RKO (cell line): ENCODE measurements around the gene ZBTB9.

ENCODE experiments used
- DNase-seq: peaks from one replicate; pipeline ENCODE4 v3.0.0-alpha.2; 2016; ENCODE audit warnings: low spot score

The ZBTB9 gene

DNA sequence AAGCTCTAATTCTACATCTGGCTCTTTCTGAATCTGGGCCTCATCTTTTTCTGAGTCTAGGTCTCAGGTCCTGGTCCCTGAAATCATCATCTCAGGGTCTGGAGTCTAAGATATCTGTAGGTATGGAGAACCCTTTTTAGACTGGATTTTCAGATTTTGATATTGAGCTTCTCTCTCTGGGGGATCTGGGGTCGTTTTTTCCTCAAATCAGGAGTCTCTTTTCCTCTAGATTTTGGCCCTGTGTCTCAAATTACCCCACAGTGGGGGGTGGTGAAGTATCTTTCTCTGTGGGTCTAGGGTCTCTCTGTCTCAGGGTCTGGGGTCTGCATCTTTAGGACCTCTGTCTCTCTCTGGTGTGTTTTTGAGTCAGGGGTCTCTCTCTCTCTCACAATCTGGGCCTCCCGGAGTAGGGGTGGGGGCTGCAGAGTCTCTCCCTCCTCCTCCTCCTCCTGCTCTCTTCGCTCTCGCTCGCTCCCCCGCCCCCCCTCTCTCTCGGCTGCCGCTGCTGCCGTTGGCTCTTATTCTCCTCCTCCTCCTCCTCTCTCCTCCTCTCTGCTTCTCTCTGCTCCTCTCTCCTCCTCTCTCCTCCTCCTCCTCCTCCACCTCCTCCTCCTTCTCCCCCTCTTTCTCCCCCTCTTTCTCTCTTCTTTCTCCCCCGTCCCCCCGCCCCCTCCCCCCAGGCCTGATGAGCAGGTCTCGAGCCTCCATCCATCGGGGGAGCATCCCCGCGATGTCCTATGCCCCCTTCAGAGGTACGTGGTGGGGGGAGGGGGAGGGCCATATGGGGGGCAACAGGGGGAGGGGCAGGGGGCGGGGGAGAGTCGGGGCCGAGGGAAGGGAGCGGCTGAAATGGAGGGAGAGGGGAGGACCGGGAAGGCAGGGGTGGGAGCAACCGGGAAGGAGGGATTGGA, 34.5 kb upstream of the ZBTB9 start, which contains the start of gene SYNGAP1:
Gene SYNGAP1, plus strand, starts transcription at position 486 of the 911 bp plus-strand sequence. Its CDS starts 200 bp downstream, at position 686.
- DNase-seq = no peak

DNA sequence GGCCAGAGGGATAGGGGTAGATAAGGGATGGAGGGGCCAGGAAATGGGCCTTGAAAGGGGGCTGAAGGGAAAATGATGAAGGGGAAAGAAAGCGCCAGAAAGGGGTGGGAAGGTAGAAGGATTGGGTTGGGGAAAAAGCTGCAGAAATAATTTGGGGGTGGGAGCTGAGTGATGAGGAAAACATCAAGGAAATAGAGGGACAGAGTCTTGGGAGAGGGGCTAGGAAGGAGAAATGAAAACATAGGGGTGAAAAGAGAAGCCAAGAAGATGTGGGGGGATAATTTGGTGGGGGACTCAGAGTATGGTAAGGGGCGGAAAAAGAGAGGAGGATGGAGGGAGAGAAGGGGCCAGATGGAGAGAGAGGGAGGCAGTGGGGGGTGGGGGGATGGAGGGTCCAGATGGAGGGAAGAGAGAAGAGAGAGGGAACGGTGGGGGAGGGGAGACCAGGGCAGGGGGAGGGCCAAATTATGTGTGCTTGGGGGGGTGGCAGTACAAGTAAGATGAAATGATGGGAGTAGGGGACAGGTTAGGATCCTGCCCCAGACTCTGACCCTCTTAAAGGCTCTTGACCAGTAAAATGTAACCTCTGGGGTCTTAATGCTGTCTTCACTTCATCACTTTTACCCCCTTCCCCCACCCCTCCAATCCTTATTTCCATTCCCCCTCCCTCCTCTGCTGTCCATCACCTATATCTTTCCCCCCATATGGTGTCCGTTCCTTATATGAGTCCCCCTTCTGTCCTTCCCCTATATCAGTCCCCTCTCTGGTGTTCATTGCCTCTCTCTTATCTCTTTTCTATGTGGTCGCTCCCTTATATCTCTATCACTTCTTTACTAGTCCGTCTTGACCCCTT, 33.7 kb upstream of the ZBTB9 start:
- DNase-seq = no peak

DNA sequence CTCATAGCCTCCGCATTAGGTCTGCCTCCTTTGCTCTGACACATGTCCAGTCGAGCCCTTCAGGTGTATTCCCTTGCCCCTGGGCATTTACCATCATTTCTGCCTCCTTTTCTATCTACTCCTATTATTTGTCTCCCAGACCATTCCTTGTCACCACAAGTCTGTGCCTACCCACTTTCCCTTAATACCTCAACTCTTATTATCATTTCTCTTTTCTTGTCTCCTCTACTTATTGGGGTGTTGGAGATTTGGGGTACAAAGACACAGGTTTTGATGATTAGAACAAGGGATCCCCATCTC, 33.1 kb upstream of the ZBTB9 start:
- DNase-seq = no peak

DNA sequence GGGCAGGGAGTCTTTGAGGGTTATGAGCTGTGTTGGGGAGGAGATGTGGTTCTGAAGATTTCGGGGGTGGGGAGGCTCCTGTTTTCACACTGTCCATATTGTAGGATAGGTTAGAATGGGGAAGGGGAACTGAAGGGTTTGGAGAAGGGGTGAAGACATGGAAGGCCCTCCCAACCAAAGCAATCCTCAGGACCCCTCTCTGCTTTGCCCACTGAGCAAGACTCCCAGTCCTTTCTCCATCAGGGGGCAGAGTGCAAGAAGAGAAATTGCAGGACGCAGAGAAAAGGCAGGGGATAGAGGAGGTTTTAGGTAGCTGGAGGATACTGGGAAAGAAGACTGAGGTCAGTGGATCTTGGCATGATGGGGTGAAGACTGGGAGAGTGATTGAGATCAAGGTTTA, 30.6 kb upstream of the ZBTB9 start:
- no peak for DNase-seq

GRCh38 chr6:33424855-33425667, 29.3 kb upstream of the ZBTB9 start:
- no peak for DNase-seq

GRCh38 chr6:33425668-33426577, 28.5 kb upstream of the ZBTB9 start:
- DNase-seq = peak; percentile 85

DNA sequence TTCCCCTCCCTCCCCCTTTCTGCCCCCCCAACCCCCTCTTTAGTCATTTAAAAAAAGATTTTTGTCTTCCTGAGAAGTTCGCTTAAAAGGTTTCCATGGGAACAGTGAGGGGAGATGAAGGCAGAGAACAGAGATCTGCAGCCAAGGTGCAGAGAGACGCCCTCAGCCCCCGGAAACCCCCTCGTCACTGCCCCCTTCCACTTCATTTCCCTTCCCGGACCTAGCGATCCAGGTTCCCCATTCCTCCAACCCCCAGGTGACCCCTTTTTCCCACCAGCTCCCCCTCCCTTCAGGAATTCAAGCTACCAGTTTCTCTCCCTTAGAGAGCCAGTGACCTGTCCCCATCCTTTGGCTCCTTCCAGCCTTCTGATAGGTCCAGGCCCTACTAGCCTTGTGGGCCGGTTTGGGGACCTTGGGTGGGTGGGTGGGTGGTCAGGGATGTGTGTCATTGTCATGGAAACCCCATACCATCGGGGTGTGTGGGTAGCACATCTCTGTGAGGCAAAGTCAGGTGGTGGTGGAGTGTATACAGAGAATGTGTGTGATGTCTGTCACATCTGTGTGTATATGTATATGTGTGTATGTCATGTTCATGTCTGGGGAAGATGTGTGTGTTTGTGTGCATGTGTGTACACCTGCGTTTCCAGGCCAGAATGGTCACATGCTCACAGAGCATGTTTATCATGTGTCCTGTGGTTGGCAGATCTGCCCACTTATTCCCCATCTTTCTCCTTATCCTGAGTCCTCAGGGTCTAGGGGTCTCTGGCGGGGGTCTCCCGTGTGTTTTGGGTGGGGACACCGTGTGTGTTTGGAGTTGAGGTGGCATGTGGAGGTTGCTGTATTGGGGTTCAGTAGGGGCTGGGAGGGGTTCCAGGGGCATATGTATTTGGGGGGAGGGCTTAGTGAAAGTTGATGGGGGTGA, 27.5 kb upstream of the ZBTB9 start:
- peak; percentile 55 for DNase-seq

- no peak for DNase-seq
These were observed 26.7 kb upstream of the ZBTB9 start for GRCh38 chr6:33427585-33428223.

DNA sequence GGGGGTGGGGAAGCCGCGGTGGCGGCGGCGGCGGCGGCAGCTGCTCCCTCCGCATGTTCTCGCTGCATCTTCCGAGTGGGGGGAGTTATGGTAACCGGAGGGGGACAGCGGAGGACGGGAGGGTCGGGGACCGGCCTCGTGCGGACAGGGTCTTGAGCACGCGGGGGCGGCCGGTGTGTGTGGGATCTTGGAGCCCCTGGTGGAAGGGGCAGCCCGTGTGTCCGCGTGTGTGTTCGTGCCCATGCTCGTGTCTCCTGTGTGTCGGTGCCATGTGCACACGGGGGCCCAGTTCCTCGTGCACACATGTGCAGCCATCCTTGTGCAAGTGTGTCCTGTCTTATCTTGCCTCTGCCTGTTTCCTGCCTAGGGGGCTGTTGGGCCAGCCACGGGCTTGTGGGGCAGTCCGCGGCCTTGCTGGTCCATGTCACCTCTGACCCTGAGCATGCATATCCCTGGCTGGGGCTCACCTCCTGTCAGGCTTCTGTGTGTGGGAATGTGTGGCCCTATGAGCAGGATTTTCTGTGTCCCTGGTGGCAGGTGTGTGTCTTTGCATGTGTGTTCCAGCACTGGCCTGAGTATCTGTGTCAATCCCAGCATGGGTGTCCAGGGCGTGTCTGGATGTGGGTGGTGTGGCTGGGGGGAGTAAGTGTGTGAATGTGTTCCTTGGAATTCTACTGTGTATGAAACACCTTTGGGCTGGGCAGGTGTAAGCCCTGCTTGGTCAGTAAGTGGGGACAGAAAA, 26.0 kb upstream of the ZBTB9 start:
- DNase-seq = peak; percentile 75

DNA sequence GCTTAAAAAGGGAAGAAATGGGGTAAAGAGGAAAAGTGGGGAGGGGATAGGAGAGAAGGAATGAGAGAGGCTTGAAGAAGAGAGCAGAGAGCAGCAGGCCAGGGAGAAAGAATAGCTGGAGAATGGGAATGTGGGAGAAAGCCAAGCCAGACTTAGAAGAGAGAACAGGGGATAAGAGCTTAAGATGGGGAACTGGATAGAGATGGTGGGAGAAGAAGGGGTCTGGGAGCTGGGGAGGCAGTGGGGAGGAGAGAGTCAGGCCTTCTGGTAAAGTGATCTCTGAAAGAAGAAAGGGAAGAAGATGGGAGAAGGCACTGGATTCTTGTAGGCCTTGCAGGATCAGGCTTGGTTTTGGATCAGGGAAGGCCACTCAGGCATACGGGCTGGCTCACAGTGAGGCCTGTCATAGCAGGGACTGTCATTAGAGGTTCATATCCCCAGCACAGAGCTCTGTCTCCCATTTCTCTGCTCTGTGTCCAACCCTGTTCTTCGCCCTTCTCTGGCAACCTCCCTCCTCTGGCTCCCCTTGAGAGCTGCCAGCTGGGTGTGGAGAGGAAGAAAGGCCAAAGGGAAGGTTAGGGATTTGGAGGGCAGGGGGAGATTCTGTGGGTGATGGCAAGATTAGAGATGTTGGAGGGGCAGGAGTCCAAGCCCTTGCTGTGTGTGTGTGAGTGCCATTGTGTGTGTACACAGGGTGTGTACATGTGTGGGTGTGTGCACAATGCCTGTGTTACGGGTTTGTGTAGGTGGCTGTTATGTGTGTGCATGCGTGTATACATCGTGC, 25.2 kb upstream of the ZBTB9 start:
- DNase-seq = no peak

- no peak for DNase-seq
These were observed 24.7 kb upstream of the ZBTB9 start for GRCh38 chr6:33429750-33430052.

GRCh38 chr6:33430334-33430733, 24.0 kb upstream of the ZBTB9 start:
- DNase-seq = no peak

GRCh38 chr6:33430991-33431879, 23.1 kb upstream of the ZBTB9 start:
- DNase-seq = peak; percentile 86

GRCh38 chr6:33431880-33432541, 22.4 kb upstream of the ZBTB9 start:
- DNase-seq = no peak

DNA sequence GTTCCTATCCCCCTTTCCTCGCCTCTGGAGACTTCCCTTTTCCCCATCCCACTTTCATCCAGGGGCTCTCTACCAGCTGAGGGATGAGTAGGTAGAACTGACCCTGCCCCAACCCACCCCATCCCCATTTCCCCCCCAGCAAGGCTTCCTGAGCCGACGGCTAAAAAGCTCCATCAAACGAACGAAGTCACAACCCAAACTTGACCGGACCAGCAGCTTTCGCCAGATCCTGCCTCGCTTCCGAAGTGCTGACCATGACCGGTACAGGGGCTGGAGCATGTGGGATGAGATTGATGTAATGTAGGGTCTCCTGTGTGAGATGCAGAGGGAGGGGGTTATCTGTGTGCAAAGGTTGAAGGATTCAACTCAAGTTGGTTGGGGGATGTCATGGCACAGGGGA, 21.8 kb upstream of the ZBTB9 start:
- no peak for DNase-seq

- no peak for DNase-seq
These were observed 21.3 kb upstream of the ZBTB9 start for GRCh38 chr6:33433001-33433543.
